Measurements from ENCODE around the gene BBS12.
"Not testable (repeated sequence)": the region's sequence is repeated elsewhere in the genome, so short reads cannot be mapped to it uniquely, and the experiment has no call there.

DNA sequence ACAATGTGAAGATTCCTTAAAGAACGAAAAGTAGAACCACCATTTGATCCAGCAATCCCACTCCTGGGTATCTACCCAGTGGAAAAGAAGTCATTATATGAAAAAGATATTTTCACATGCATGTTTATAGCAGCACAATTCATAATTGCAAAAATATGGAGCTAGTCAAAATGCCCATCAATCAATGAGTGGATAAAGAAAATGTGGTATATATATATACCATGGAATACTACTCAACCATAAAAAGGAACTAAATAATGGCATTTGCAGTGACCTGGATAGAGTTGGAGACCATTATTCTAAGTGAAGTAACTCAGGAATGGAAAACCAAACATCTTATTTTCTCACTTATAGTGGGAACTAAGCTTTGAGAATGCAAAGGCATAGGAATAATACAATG, 54.4 kb downstream of the BBS12 start:
- TF ChIP-seq, protein P1, sequence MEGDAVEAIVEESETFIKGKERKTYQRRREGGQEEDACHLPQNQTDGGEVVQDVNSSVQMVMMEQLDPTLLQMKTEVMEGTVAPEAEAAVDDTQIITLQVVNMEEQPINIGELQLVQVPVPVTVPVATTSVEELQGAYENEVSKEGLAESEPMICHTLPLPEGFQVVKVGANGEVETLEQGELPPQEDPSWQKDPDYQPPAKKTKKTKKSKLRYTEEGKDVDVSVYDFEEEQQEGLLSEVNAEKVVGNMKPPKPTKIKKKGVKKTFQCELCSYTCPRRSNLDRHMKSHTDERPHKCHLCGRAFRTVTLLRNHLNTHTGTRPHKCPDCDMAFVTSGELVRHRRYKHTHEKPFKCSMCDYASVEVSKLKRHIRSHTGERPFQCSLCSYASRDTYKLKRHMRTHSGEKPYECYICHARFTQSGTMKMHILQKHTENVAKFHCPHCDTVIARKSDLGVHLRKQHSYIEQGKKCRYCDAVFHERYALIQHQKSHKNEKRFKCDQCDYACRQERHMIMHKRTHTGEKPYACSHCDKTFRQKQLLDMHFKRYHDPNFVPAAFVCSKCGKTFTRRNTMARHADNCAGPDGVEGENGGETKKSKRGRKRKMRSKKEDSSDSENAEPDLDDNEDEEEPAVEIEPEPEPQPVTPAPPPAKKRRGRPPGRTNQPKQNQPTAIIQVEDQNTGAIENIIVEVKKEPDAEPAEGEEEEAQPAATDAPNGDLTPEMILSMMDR (IDR thresholded peaks at IDR 0.05) = not testable (repeated sequence)
- not testable (repeated sequence) for TF ChIP-seq POLR2A, POLR2AphosphoS5 (IDR thresholded peaks at IDR 0.05)

Data from prostate gland (tissue), 2 donors.